HG02798 (cell line): Measurements from ENCODE around the gene ARID2.

ENCODE experiments used
- ATAC-seq: cut with Tn5 transposase; IDR thresholded peaks from one replicate; pipeline ENCODE4 v1.9.1; 2021; ENCODE audit warnings: mild to moderate bottlenecking; ENCODE audit not compliant: unreplicated experiment, poor library complexity

Gene ARID2

DNA sequence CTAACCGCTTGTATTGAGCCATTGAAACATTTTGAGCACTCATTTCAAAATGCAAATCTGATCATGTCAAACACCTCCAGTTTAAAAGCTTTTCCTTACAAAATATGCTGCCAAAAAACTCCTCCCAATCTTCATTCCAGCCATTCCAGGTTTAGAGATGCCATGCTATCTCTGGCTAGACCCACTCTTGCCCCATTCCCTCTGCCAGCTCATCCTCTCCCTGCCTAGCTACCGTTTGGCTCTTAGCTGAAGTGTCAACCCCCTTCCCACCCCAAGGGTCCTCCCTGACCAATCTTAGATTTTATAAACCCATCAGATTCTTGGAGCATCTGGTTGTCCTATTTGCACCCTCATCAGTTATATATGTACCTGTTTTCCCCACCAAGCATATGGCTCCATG is 185.9 kb downstream of the ARID2 start:
- no peak for ATAC-seq

DNA sequence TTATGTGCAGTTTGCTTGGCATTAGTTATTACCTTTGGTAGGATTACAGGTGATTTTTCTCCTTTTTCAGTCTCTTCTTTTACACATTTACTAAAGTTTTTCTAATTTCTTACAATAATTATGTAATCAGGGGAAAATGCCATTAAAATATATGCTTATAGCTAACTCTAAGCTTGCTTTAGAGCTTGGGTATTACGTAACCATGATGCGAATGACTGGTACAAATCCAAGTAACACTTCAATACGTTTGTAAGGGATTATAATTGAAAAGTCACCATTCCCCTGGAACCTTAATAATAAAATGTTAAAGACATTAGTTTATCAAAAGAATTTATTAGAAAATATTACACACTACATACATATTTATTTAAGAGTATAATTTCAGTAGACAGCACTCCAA is 189.3 kb downstream of the ARID2 start:
- no peak for ATAC-seq

GRCh38 chr12:45928309-45928708 is 198.8 kb downstream of the ARID2 start:
- ATAC-seq: no peak

DNA sequence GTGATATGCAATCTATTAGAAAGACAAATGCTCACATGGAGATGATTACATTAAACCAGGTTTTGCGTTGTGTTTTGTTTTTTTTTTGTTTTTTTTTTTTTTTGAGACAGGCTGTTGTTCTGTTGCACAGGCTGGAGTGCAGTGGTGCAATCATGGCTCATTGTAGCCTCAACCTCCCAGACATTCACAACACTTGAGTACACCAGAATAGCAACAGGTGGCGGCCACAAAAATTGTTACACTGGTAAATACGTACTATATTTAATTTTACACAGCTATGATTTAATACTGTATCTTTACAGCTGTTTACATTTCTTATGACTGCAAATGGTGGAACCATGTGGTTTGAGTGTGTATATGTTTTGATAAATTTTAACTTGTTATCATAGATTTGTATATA is 200.9 kb downstream of the ARID2 start:
- no peak for ATAC-seq

DNA sequence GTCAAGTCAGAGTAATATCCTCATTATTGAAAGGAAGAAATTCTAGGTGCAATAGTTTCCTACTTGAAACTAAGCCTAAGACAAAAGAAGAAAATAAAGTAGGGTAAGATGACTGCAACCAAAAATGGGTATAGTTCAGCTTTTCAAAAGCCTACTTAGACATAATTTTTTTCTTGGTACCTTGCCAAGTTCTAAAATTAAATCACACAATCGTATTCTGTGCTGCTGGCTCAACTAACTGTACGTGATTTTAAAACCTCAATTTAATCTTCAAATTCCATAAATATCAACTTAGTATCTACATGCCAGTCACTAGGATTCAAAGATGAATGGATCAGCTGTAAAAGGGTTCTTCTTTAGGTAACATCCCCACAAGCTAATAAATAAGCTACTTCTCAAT is 204.0 kb downstream of the ARID2 start:
- ATAC-seq: no peak

- ATAC-seq: no peak
Observed at GRCh38 chr12:45934956-45935355, 205.4 kb downstream of the ARID2 start.

- no peak for ATAC-seq
Observed at GRCh38 chr12:45938566-45938965, 209.1 kb downstream of the ARID2 start.

DNA sequence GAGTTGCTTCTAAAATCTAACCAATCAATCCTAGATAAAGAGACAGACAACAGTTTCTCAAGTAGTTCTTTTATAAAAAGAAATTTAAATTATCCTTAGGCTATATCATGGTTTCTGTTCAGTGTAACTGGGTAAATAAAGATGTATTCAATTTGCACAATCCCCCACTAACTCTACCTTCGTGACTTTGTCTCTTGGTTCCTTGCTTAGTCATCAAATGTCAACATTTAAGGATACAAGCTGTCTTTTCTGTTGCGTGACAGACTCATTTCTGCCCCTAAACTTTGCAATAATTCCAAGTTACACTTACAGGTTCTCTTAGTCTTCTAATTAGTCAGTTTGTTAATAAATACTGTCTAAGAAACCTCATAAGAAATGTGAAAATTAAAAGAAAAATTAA is 210.3 kb downstream of the ARID2 start:
- no peak for ATAC-seq

- ATAC-seq: no peak
Observed at GRCh38 chr12:45944771-45945170, 215.3 kb downstream of the ARID2 start.

DNA sequence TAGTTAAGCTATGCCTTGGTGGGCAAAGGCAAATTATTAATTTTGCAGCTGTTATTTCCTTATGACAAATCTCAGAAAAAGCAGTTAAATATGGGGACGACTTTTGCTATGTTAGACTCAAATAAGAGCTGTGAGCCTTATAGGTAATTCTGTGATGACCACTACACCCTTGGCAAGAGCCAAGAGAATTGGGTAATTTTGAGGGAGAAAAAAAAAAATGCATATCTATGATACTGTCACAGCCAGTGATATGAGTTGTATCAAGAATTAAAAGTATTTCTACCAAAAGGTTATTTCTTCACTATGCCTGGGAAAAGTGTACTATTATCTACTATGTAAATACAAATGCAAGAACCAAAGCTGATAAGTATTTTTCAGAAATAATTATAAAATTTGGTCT is 216.9 kb downstream of the ARID2 start:
- no peak for ATAC-seq

DNA sequence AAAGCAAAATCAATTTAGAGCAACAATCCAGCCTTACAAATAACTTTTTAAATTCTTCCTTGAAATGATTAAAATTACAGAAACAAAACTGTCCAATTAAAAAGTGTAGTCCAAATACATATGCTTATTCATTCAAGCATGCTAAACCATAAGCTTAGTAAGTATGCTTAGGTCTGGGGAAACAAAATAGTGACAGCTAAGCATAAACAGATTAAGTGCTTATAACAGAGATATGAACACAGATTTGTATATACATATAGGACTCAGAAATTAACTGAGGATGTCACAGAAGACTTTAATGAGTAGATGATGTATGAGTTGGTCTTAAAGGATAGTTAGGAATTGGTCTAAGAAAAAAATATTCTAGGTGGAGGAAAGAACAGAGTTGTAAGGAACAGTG is 219.0 kb downstream of the ARID2 start:
- no peak for ATAC-seq
